Lung (tissue), 12 donors: ENCODE data around the gene TMEM266. TPM values are rescaled to one million over a fixed set of nuclear protein-coding genes. Genes with fewer than 3 reads are reported as not detected.

Source experiments
- ATAC-seq: fragments of 200-7000 bp; cut with Tn5 transposase; one replicate; pipeline ENCODE4 v1.9.1; 2020; ENCODE audit warnings: moderate number of reproducible peaks; ENCODE audit not compliant: insufficient read depth, low FRiP score
- DNase-seq, 3 donors: peaks; one replicate each; pipeline ENCODE4 v3.0.0-alpha.2; 2013 to 2017
- H3K27ac ChIP-seq, 2 donors: one replicate each; pipeline ENCODE4 v1.5.1; 2013; ENCODE audit warnings: mild to moderate bottlenecking in 2 of 2, moderate library complexity in 2 of 2, control low read depth in 1 of 2, inconsistent platforms in 1 of 2, low read depth in 1 of 2, low read length in 1 of 2
- H3K27me3 ChIP-seq, 3 donors: one replicate each; pipeline ENCODE4 v1.5.1; 2013; ENCODE audit warnings: low read length in 2 of 3; ENCODE audit not compliant: control insufficient read depth in 3 of 3, insufficient read depth in 3 of 3
- H3K36me3 ChIP-seq, 4 donors: one replicate each; pipeline ENCODE4 v1.5.1; 2013; ENCODE audit warnings: low read length in 4 of 4, mild to moderate bottlenecking in 1 of 4, moderate library complexity in 1 of 4; ENCODE audit not compliant: control insufficient read depth in 4 of 4, insufficient read depth in 4 of 4
- H3K4me1 ChIP-seq, 5 donors: one replicate each; pipeline ENCODE4 v1.5.1; 2013; ENCODE audit warnings: low read length in 5 of 5, mild to moderate bottlenecking in 2 of 5, moderate library complexity in 1 of 5; ENCODE audit not compliant: control insufficient read depth in 5 of 5, insufficient read depth in 5 of 5
- H3K4me3 ChIP-seq: one replicate; pipeline ENCODE4 v1.5.1; 2013; ENCODE audit warnings: mild to moderate bottlenecking, control low read depth, moderate library complexity
- H3K9ac ChIP-seq, 2 donors: one replicate each; pipeline ENCODE4 v1.5.1; 2013; ENCODE audit warnings: low read length in 2 of 2, control low read depth in 1 of 2; ENCODE audit not compliant: insufficient read depth in 1 of 2
- H3K9me3 ChIP-seq, 4 donors: one replicate each; pipeline ENCODE4 v1.5.1; 2013; ENCODE audit warnings: low read length in 3 of 4, mild to moderate bottlenecking in 1 of 4, moderate library complexity in 1 of 4; ENCODE audit not compliant: control insufficient read depth in 4 of 4, insufficient read depth in 3 of 4
- WGBS, 2 donors: extraction: QIAGEN DNeasy Blood & Tissue Kit; methylation state at CpG; one replicate each; pipeline ENCODE4 v1.1.7; 2013; 5-methylcytosine and 5-hydroxymethylcytosine counted together
- polyA plus RNA-seq, 2 donors: library from polyadenylated mRNA; stranded (reverse); fragments of 200-250 nt; gene quantifications; one replicate each; pipeline ENCODE4 v1.2.1, GENCODE V29; 2013
- total RNA-seq, 2 donors: library from RNA; depleted of rRNA in 1 of 2; stranded (reverse); fragments of >200 nt in 1 of 2; gene quantifications; one replicate each; pipeline ENCODE4 v1.2.1, GENCODE V29; 2014 to 2021
- TF ChIP-seq, protein P1 (sequence below): IDR thresholded peaks from 2 replicates; pipeline ENCODE4 v1.5.1; 2012; ENCODE audit warnings: mild to moderate bottlenecking; ENCODE audit errors: control extremely low read depth, extremely low read depth
- donor health status: control.
- donor health status: control.
- donor health status: Bipolar disorder and iron deficiency.
- donor health status: healthy.
- donor health status: DM: yes; HTN: yes; CAD: no.

TMEM266 gene
- total and polyA plus RNA-seq, 4 donors, result 1.1 to 4.4 (median 1.5) TPM

GRCh38 chr15:76176059-76176458 is 116.3 kb downstream of the TMEM266 start:
- Histone ChIP-seq H3K27me3 (no peaks in the 10 kb centered on the region), H3K27ac (no peak overlapping the region), H3K9me3 (peaks cover 0 to 5% (median 0%) of the 10 kb centered on the region in 4 donors), H3K4me1 (peaks cover 0 to 8% (median 0%) of the 10 kb centered on the region in 5 donors), H3K36me3 (no peaks in the 10 kb centered on the region), H3K4me3 (no peak overlapping the region), H3K9ac (no peak overlapping the region)
- 95 to 96% methylated on average over 10 of the region's 10 CpGs for WGBS, 2 donors
- ATAC-seq, result no peak
- DNase-seq, result no peak
- TF ChIP-seq, protein P1, sequence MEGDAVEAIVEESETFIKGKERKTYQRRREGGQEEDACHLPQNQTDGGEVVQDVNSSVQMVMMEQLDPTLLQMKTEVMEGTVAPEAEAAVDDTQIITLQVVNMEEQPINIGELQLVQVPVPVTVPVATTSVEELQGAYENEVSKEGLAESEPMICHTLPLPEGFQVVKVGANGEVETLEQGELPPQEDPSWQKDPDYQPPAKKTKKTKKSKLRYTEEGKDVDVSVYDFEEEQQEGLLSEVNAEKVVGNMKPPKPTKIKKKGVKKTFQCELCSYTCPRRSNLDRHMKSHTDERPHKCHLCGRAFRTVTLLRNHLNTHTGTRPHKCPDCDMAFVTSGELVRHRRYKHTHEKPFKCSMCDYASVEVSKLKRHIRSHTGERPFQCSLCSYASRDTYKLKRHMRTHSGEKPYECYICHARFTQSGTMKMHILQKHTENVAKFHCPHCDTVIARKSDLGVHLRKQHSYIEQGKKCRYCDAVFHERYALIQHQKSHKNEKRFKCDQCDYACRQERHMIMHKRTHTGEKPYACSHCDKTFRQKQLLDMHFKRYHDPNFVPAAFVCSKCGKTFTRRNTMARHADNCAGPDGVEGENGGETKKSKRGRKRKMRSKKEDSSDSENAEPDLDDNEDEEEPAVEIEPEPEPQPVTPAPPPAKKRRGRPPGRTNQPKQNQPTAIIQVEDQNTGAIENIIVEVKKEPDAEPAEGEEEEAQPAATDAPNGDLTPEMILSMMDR, result no peak

GRCh38 chr15:76176487-76177085 is 116.8 kb downstream of the TMEM266 start:
- WGBS, 2 donors, result 92 to 93% methylated on average over 15 of the region's 15 CpGs
- Histone ChIP-seq H3K27me3 (no peaks in the 10 kb centered on the region), H3K4me3 (no peak overlapping the region), H3K9ac (no peak overlapping the region), H3K36me3 (no peaks in the 10 kb centered on the region), H3K4me1 (peaks cover 0 to 8% (median 0%) of the 10 kb centered on the region in 5 donors), H3K27ac (no peak overlapping the region), H3K9me3 (peaks cover 0 to 5% (median 0%) of the 10 kb centered on the region in 4 donors)
- ATAC-seq (no peak), DNase-seq (no peak)
- TF ChIP-seq, protein P1, result no peak

GRCh38 chr15:76177491-76178040 is 117.8 kb downstream of the TMEM266 start:
- H3K27me3 ChIP-seq, result no peaks in the 10 kb centered on the region
- H3K9ac ChIP-seq, result no peak overlapping the region
- no peak overlapping the region for H3K27ac ChIP-seq
- TF ChIP-seq, protein P1, result no peak
- ATAC-seq (no peak), DNase-seq (no peak)
- WGBS, 2 donors, result 62 to 82% methylated on average over 15 of the region's 15 CpGs
- H3K4me3 ChIP-seq, result no peak overlapping the region
- H3K4me1 ChIP-seq, result peaks cover 0 to 8% (median 0%) of the 10 kb centered on the region in 5 donors
- H3K9me3 ChIP-seq, result peaks cover 0 to 5% (median 0%) of the 10 kb centered on the region in 4 donors
- H3K36me3 ChIP-seq, result no peaks in the 10 kb centered on the region
